Renal pelvis (tissue), 12 donors: ENCODE measurements around the gene HINT2. TPM values are rescaled to one million over a fixed set of nuclear protein-coding genes. Genes with fewer than 3 reads are reported as not detected.
A peak's percentile ranks its signal among the peaks of the same experiment; 100 is the strongest.

Source experiments
- DNase-seq: peaks from one replicate; pipeline ENCODE4 v3.0.0-alpha.2; 2013
- long read RNA-seq, 16 experiments: transcript quantifications; one replicate each; lab custom pipeline, GENCODE V29; 2026
- polyA plus RNA-seq, 3 donors: library from polyadenylated mRNA; unstranded; fragments of 120-200 nt; gene quantifications; one replicate each; pipeline ENCODE4 v1.2.1, GENCODE V29; 2013; ENCODE audit not compliant: insufficient read length in 3 of 3

HINT2 gene
- 10 to 100 TPM; 51.8 to 60.2 (median 59.5) TPM for polyA plus RNA-seq
- long read RNA-seq, donor 1, transcript HINT2-201 (5 exons, 628 nt), result major isoform, 68 of 73 reads
- long read RNA-seq, donor 1, partial matches to known transcripts, result 0 of 73 reads
- long read RNA-seq, donor 1, other reads (novel, unspliced or antisense), result 0 of 73 reads
- long read RNA-seq, donor 2, transcript HINT2-201 (5 exons, 628 nt), result major isoform, 73 of 92 reads
- long read RNA-seq, donor 2, transcript HINT2-202 (4 exons, 734 nt), result minor isoform, 6 of 92 reads
- long read RNA-seq, donor 2, partial matches to known transcripts, result 12 of 92 reads
- long read RNA-seq, donor 2, other reads (novel, unspliced or antisense), result 0 of 92 reads
- long read RNA-seq, donor 3, transcript HINT2-201 (5 exons, 628 nt), result major isoform, 43 of 58 reads
- long read RNA-seq, donor 3, partial matches to known transcripts, result 9 of 58 reads
- long read RNA-seq, donor 3, other reads (novel, unspliced or antisense), result 0 of 58 reads
- long read RNA-seq, donor 4, transcript HINT2-201 (5 exons, 628 nt), result major isoform, 81 of 109 reads
- long read RNA-seq, donor 4, transcript HINT2-202 (4 exons, 734 nt), result minor isoform, 7 of 109 reads
- long read RNA-seq, donor 4, transcript HINT2-206 (3 exons, 2,167 nt), result minor isoform, 5 of 109 reads
- long read RNA-seq, donor 4, partial matches to known transcripts, result 13 of 109 reads
- long read RNA-seq, donor 4, other reads (novel, unspliced or antisense), result 0 of 109 reads
- long read RNA-seq, donor 5, transcript HINT2-201 (5 exons, 628 nt), result major isoform, 35 of 40 reads
- long read RNA-seq, donor 5, partial matches to known transcripts, result 0 of 40 reads
- long read RNA-seq, donor 5, other reads (novel, unspliced or antisense), result 0 of 40 reads
- long read RNA-seq, donor 6, transcript HINT2-201 (5 exons, 628 nt), result major isoform, 50 of 62 reads
- long read RNA-seq, donor 6, transcript HINT2-202 (4 exons, 734 nt), result minor isoform, 6 of 62 reads
- long read RNA-seq, donor 6, partial matches to known transcripts, result 6 of 62 reads
- long read RNA-seq, donor 6, other reads (novel, unspliced or antisense), result 0 of 62 reads
- long read RNA-seq, donor 7, transcript HINT2-201 (5 exons, 628 nt), result major isoform, 59 of 77 reads
- long read RNA-seq, donor 7, partial matches to known transcripts, result 12 of 77 reads
- long read RNA-seq, donor 7, other reads (novel, unspliced or antisense), result 0 of 77 reads
- long read RNA-seq, donor 8, transcript HINT2-201 (5 exons, 628 nt), result major isoform, 15 of 15 reads
- long read RNA-seq, donor 8, partial matches to known transcripts, result 0 of 15 reads
- long read RNA-seq, donor 8, other reads (novel, unspliced or antisense), result 0 of 15 reads
- long read RNA-seq, donor 9, transcript HINT2-206 (3 exons, 2,167 nt), result minor isoform, 8 of 91 reads
- long read RNA-seq, donor 9, transcript HINT2-201 (5 exons, 628 nt), result major isoform, 63 of 91 reads
- long read RNA-seq, donor 9, partial matches to known transcripts, result 19 of 91 reads
- long read RNA-seq, donor 9, other reads (novel, unspliced or antisense), result 0 of 91 reads
- long read RNA-seq, donor 10, transcript HINT2-201 (5 exons, 628 nt), result major isoform, 72 of 86 reads
- long read RNA-seq, donor 10, partial matches to known transcripts, result 7 of 86 reads
- long read RNA-seq, donor 10, other reads (novel, unspliced or antisense), result 0 of 86 reads
- long read RNA-seq, donor 11, transcript HINT2-201 (5 exons, 628 nt), result major isoform, 24 of 34 reads
- long read RNA-seq, donor 11, partial matches to known transcripts, result 6 of 34 reads
- long read RNA-seq, donor 11, other reads (novel, unspliced or antisense), result 0 of 34 reads
- long read RNA-seq, donor 12, transcript HINT2-201 (5 exons, 628 nt), result major isoform, 59 of 71 reads
- long read RNA-seq, donor 12, partial matches to known transcripts, result 0 of 71 reads
- long read RNA-seq, donor 12, other reads (novel, unspliced or antisense), result 5 of 71 reads
- long read RNA-seq, donor 13, transcript HINT2-201 (5 exons, 628 nt), result major isoform, 14 of 25 reads
- long read RNA-seq, donor 13, partial matches to known transcripts, result 6 of 25 reads
- long read RNA-seq, donor 13, other reads (novel, unspliced or antisense), result 0 of 25 reads
- long read RNA-seq, donor 14, result 0 reads
- long read RNA-seq, donor 15, transcript HINT2-201 (5 exons, 628 nt), result major isoform, 82 of 104 reads
- long read RNA-seq, donor 15, partial matches to known transcripts, result 15 of 104 reads
- long read RNA-seq, donor 15, other reads (novel, unspliced or antisense), result 0 of 104 reads
- long read RNA-seq, donor 16, transcript HINT2-202 (4 exons, 734 nt), result minor isoform, 5 of 90 reads
- long read RNA-seq, donor 16, transcript HINT2-201 (5 exons, 628 nt), result major isoform, 62 of 90 reads
- long read RNA-seq, donor 16, partial matches to known transcripts, result 17 of 90 reads
- long read RNA-seq, donor 16, other reads (novel, unspliced or antisense), result 0 of 90 reads

GRCh38 chr9:35814841-35815543, at the start of gene HINT2:
Gene HINT2, minus strand, starts transcription at chr9:35815042. Its CDS starts 63 bp downstream, at chr9:35814979.
- peak; percentile 98 for DNase-seq

DNA sequence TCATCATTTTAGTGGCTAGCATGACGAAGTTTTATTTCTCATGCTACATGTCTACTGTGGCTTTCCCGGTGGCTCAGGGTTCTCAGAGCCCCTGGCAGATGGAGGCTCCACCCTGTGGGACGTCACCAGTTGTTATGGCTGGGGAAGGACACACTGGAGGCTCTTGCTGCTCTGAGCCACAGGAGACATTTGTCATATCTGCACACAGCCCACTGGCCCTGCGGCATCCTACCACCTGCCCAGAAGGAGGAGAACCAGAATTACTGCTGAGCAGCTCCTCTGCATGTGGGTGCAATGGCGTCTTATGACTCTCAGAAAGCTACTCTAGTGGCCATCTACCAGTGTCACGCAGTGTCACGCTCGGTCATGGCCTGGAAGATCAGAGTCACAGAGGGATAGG, 48.7 kb upstream of the HINT2 start:
- no peak for DNase-seq

GRCh38 chr9:35862328-35862727, 47.5 kb upstream of the HINT2 start:
- DNase-seq, result no peak

DNA sequence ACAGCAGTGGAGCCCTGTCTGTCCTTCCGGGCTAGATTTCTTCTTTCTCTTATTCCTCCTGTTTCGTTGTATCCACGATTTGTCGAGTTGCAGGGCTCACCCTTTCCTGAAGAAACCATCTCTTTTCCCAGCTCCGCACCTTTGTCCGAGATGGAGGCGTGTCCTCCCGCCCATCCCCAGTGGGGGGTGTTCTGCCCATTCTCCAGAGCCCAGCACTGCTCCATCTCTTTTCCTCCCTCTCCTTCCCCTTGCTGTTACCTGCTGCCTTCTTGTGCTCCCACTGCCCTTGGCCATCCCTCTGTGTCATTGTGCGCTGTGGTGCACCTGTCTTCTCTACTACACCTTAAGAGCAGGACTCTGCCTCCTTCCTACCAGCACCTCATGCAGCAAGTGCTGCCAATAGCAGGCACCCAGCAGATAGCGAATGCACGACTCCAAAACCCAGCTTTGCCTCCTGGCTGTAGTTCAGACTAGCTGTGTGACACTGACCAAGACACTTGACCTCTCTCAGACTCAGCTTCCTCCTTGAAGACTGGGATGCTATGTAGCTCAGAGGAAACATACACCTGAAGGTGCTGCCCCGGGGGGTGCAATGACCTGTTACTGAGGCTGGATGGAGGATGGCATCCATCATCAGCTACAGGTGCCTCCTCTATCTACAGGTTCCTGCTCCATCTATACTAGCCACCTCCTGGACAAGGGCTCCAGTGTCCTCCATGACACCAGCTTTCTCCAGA, 46.5 kb upstream of the HINT2 start:
- no peak for DNase-seq

DNA sequence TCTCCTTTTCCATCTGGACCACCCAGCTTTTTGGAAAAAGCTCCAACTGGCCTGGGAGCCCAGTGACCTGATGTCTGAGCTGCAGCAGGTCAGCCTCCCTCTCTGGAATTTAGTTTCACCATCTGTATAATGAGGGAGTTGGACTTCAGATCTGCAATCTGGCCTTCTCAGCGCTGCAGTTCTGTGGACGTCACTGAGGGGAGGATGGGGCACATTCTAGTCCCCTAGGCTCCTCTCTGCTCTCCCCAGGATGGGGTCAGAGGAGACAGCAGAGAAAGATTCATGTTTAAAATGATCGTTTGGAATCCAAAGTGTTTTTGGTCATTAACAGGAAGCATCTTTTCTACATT, 45.1 kb upstream of the HINT2 start:
- DNase-seq, result no peak

DNA sequence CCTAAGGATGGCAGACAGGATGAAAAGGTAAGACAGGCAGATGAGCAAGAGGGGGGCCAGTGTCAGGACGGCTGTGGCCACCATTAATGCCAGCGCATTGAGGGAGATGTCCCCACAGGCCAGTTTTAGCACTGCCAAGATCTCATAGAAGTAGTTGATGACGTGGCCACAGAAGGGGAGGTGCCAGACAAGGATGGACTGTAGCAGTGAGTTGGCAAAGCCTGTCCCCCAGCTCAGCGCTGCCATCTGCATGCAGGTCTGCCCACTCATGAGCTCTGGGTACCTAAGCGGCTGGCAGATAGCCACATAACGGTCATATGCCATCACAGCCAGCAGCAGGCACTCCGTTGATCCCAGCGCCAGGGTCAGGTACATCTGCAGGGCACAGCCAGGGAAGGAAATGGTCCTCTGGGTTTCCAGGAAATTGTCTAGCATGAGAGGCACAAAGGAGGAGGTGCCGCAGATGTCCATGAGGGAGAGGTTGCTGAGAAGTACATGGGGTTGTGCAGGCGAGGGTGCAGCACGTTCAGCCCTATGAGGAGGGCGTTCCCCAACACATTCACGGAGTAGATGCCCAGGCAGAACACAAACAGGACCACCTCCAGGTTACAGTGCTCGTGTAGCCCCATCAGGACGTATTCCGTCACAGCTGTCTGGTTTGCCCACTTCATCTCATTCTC, 44.6 kb upstream of the HINT2 start:
- no peak for DNase-seq

GRCh38 chr9:35858458-35858857, 43.6 kb upstream of the HINT2 start:
- no peak for DNase-seq

- no peak for DNase-seq
Measured at GRCh38 chr9:35856882-35857281, 42.0 kb upstream of the HINT2 start.

DNA sequence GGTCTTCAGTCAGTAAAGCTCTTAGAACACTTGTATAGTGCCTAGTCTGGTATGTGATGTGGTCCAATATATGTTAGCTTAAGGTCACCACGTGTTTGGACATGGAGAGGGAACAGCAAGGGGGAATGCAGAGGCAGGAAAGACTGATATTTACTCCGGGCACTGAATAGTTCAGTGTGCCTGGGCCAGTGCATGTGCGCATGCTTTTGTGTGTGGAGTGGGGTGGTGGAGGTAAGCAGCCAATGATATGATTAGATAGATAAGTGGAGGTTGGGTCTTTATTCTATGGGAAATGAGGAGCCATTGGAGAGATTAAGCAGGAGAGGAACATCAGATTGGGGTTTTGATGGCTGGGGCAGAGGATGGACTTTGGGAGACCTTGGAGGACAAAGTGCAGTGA, 41.4 kb upstream of the HINT2 start:
- no peak for DNase-seq

- no peak for DNase-seq
Measured at GRCh38 chr9:35854091-35854762, 39.4 kb upstream of the HINT2 start.

- DNase-seq, result no peak
Measured at GRCh38 chr9:35852876-35853865, 38.3 kb upstream of the HINT2 start.

- no peak for DNase-seq
Measured at GRCh38 chr9:35852267-35852815, 37.5 kb upstream of the HINT2 start.

DNA sequence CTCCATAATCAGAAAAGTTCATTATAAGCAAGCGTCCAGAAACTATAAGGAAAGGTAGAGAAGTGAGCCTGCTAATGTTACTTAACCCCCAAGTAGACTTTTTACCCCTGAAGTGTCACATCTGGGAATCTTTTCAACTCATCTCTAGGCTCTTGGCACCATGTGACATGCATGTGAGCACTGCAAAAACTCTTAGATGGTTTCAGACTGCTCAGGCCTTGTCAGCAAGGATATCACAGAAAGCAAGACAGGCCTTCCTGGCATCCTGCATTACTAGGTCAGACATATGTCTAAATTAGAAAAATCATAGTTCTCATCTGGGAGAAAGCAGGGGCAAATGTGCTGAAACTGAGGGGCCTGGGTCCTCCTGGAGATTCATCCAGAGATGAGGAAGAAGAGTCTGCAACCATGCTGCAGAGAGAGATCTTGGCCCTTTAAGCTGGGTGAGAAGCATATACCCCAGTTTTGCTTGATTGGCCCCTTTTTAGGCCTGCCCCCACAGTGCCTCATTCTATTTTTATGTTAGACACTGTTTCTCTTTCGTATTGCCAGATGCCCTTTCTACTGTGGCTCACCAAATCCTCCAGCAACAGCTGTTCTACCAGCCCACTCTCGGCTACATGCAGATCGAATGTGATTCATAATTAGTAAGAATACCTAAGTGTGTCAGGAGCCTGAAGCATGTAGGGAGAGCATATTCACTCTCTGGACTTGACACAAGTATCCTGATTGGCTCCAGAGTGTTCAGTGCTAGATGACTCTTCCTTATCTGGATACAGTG, 33.1 kb upstream of the HINT2 start:
- DNase-seq, result no peak
